Thyroid gland (tissue), 4 donors: ENCODE data around the gene RFX8.

ENCODE experiments used
- POLR2A ChIP-seq, 2 donors: fragments of 450-650 bp; IDR thresholded peaks; one replicate each; pipeline ENCODE4 v1.6.1; 2017; ENCODE audit warnings: antibody characterized with exemption in 2 of 2, mild to moderate bottlenecking in 2 of 2, moderate library complexity in 1 of 2
- TF ChIP-seq, protein P1 (sequence below), 6 experiments: fragments of 200-600 bp in 3 of 6; fragments of 450-650 bp in 3 of 6; sonication (generic) in 3 of 6; IDR thresholded peaks; one replicate each; pipeline ENCODE4 v1.5.1; 2016 to 2019; ENCODE audit warnings: antibody characterized with exemption in 6 of 6, mild to moderate bottlenecking in 2 of 6, inconsistent platforms in 1 of 6, moderate library complexity in 1 of 6

DNA sequence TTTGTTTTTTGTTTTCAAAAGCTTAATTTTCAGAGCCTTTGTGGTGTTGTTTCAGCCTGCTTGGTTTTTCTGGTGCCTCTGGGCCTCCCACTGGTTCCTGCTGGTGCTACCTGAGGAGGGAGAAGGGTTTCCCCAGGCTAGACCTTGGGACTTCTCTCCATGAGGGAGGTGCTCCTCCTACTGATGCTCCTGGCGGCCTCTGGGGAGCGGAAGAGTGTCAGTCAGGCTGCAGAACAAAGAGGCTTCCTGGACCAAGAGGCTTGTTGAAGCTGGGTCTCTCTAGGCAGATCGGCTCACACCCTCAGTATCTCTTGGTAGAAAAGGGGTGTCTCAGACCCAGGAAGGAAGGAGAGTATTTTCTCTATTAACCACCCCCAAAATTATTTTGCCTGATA, 32.2 kb downstream of the RFX8 start:
- TF ChIP-seq, protein P1, sequence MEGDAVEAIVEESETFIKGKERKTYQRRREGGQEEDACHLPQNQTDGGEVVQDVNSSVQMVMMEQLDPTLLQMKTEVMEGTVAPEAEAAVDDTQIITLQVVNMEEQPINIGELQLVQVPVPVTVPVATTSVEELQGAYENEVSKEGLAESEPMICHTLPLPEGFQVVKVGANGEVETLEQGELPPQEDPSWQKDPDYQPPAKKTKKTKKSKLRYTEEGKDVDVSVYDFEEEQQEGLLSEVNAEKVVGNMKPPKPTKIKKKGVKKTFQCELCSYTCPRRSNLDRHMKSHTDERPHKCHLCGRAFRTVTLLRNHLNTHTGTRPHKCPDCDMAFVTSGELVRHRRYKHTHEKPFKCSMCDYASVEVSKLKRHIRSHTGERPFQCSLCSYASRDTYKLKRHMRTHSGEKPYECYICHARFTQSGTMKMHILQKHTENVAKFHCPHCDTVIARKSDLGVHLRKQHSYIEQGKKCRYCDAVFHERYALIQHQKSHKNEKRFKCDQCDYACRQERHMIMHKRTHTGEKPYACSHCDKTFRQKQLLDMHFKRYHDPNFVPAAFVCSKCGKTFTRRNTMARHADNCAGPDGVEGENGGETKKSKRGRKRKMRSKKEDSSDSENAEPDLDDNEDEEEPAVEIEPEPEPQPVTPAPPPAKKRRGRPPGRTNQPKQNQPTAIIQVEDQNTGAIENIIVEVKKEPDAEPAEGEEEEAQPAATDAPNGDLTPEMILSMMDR (IDR thresholded peaks at IDR 0.05) = no peak
- TF ChIP-seq POLR2A (IDR thresholded peaks at IDR 0.05) = no peak
